22Rv1 (cell line): ENCODE measurements around the gene NDST3.

Experiments
- H3K27ac ChIP-seq: fragments of 450-650 bp; 2 replicates; pipeline ENCODE4 v1.5.1; 2017
- ZFX ChIP-seq: fragments of 450-650 bp; IDR thresholded peaks from 2 replicates; pipeline ENCODE4 v1.6.1; 2017; ENCODE audit warnings: antibody characterized with exemption, borderline replicate concordance
- TF ChIP-seq, protein P1 (sequence below): fragments of 450-650 bp; IDR thresholded peaks from 2 replicates; pipeline ENCODE4 v1.5.1; 2017; ENCODE audit warnings: mild to moderate bottlenecking

Gene NDST3

GRCh38 chr4:118154649-118155048, 120.4 kb downstream of the NDST3 start:
- TF ChIP-seq, protein P1, sequence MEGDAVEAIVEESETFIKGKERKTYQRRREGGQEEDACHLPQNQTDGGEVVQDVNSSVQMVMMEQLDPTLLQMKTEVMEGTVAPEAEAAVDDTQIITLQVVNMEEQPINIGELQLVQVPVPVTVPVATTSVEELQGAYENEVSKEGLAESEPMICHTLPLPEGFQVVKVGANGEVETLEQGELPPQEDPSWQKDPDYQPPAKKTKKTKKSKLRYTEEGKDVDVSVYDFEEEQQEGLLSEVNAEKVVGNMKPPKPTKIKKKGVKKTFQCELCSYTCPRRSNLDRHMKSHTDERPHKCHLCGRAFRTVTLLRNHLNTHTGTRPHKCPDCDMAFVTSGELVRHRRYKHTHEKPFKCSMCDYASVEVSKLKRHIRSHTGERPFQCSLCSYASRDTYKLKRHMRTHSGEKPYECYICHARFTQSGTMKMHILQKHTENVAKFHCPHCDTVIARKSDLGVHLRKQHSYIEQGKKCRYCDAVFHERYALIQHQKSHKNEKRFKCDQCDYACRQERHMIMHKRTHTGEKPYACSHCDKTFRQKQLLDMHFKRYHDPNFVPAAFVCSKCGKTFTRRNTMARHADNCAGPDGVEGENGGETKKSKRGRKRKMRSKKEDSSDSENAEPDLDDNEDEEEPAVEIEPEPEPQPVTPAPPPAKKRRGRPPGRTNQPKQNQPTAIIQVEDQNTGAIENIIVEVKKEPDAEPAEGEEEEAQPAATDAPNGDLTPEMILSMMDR: no peak
- no peak for TF ChIP-seq ZFX
- H3K27ac ChIP-seq: no peak overlapping the region

- no peak overlapping the region for H3K27ac ChIP-seq
- no peak for TF ChIP-seq ZFX
- TF ChIP-seq, protein P1: no peak
Observed at GRCh38 chr4:118155516-118155915, 121.2 kb downstream of the NDST3 start.

GRCh38 chr4:118158763-118159375, 124.6 kb downstream of the NDST3 start:
- no peak overlapping the region for H3K27ac ChIP-seq
- TF ChIP-seq, protein P1: no peak
- no peak for TF ChIP-seq ZFX

DNA sequence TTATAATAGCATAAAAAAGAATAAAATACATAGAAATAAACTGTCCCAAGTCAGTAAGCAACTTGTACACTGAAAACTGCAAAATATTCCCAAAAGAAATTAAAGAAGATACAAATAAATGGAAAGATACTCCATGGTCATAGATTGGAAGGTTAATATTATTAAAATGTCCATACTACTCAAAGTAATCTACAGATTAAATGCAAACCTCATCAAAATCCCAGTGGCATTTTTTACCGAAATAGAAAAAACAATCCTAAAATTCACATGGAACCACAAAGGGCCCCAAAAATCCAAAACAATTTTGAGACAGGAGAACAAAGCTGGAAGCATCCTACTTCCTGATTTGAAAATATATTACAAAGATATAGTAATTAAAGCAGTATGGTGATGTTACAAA, 133.0 kb downstream of the NDST3 start:
- TF ChIP-seq ZFX: no peak
- TF ChIP-seq, protein P1: no peak
- no peak overlapping the region for H3K27ac ChIP-seq

DNA sequence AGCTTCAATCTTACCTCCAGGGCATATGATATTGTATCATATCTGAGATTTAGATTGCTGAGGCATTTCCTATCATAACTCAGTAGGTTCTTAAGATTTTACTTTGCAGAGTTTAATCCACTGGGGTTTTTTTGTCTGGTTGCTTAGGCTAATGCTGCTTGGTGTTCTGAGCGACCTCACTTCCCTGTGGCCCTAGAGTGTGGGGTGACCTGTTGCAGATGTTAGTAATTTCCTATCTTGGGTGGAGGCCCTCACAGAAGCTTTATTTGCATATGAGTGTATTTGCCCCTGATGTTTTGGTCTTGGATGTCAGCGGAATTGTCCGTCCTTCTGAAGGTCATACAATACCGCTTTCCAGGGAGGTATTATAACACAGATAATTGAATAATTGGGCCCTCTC, 137.1 kb downstream of the NDST3 start:
- no peak overlapping the region for H3K27ac ChIP-seq
- TF ChIP-seq ZFX: no peak
- TF ChIP-seq, protein P1: no peak

- H3K27ac ChIP-seq: no peak overlapping the region
- TF ChIP-seq ZFX: no peak
- TF ChIP-seq, protein P1: no peak
Observed at GRCh38 chr4:118173126-118173525, 138.8 kb downstream of the NDST3 start.

DNA sequence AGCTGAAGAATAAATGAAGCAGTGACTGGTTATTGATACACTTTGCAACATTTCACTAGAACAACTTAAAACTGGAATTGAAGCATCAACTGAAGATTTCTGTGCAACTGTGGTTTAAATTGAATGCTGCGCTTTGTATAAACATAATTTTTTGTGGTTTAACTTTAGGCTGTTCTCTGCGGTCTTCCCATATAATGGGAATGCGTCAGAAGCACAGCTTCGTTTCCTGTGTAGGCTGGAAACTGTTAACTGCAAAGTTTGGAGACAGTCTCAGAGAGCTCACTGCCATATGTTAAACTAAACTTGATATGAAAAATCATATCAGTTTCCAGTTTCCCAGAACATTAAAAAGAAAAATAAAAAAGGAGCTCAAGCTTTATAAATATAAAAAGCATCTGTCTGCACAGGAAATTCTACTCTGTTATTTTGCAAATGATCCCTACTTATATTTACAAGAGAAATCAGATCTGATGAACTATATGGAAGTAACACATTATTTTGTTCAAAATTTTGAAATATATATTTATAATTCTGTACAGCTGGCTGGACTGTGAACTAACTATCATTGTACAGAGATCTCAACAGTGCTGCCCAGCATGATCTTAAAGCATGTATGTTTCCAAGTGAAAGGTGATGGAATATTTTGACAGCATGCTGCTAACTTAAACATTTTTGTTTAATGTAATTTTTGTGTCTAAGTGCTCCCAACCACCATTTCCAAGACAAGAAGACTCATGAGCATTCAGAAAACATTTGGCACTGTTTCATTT, 139.9 kb downstream of the NDST3 start:
- TF ChIP-seq ZFX: no peak
- TF ChIP-seq, protein P1: no peak
- no peak overlapping the region for H3K27ac ChIP-seq
